Activated CD8-positive, alpha-beta memory T cell treated with anti-CD3 and anti-CD28 coated beads for 24 hours (primary cell): Measurements from ENCODE around the gene SLC39A6.
"Not testable (repeated sequence)": the region's sequence is repeated elsewhere in the genome, so short reads cannot be mapped to it uniquely, and the experiment has no call there.

Source experiments
- DNase-seq: peaks from one replicate; pipeline ENCODE4 v3.0.0-alpha.2; 2020

SLC39A6 gene

GRCh38 chr18:36135264-36135663 lies 6.1 kb upstream of the SLC39A6 start:
- DNase-seq: no peak

- DNase-seq: no peak
Measured at GRCh38 chr18:36132756-36133155, 3.6 kb upstream of the SLC39A6 start.

- DNase-seq: no peak
Measured at GRCh38 chr18:36131692-36132483, 2.7 kb upstream of the SLC39A6 start.

- DNase-seq: no peak
Measured at GRCh38 chr18:36130883-36131653, 1.9 kb upstream of the SLC39A6 start.

- no peak for DNase-seq
Measured at GRCh38 chr18:36130039-36130831, 1.1 kb upstream of the SLC39A6 start.

- DNase-seq: no peak
Measured at GRCh38 chr18:36128907-36129299, 237 bp downstream of the SLC39A6 start.

GRCh38 chr18:36128530-36128870 lies 640 bp downstream of the SLC39A6 start:
- DNase-seq: no peak

GRCh38 chr18:36127836-36128529 lies 1.2 kb downstream of the SLC39A6 start:
- no peak for DNase-seq

- DNase-seq: no peak
Measured at GRCh38 chr18:36126668-36127067, 2.5 kb downstream of the SLC39A6 start.

- no peak for DNase-seq
Measured at GRCh38 chr18:36124841-36125240, 4.3 kb downstream of the SLC39A6 start.

GRCh38 chr18:36120297-36120696 lies 8.8 kb downstream of the SLC39A6 start:
- no peak for DNase-seq

GRCh38 chr18:36116771-36117170 lies 12.4 kb downstream of the SLC39A6 start:
- DNase-seq: not testable (repeated sequence)

GRCh38 chr18:36114738-36115137 lies 14.4 kb downstream of the SLC39A6 start:
- DNase-seq: no peak

- DNase-seq: no peak
Measured at GRCh38 chr18:36114251-36114650, 14.9 kb downstream of the SLC39A6 start.

- DNase-seq: no peak
Measured at GRCh38 chr18:36112302-36112701, 16.8 kb downstream of the SLC39A6 start.

GRCh38 chr18:36109737-36110136 lies 19.4 kb downstream of the SLC39A6 start:
- no peak for DNase-seq

- no peak for DNase-seq
Measured at GRCh38 chr18:36108601-36109000, 20.5 kb downstream of the SLC39A6 start.

GRCh38 chr18:36108196-36108595 lies 20.9 kb downstream of the SLC39A6 start:
- no peak for DNase-seq

- DNase-seq: no peak
Measured at GRCh38 chr18:36107477-36107876, 21.7 kb downstream of the SLC39A6 start.

- no peak for DNase-seq
Measured at GRCh38 chr18:36104749-36105148, 24.4 kb downstream of the SLC39A6 start.

GRCh38 chr18:36101943-36102342 lies 27.2 kb downstream of the SLC39A6 start:
- DNase-seq: no peak

GRCh38 chr18:36099311-36099710 lies 29.8 kb downstream of the SLC39A6 start:
- DNase-seq: no peak

GRCh38 chr18:36096955-36097354 lies 32.2 kb downstream of the SLC39A6 start:
- no peak for DNase-seq
